Sigmoid colon (tissue), 7 donors: ENCODE results near the gene PRSS58. TPM values are rescaled to one million over a fixed set of nuclear protein-coding genes. Genes with fewer than 3 reads are reported as not detected.

Experiments used
- DNase-seq: peaks from one replicate; pipeline ENCODE4 v3.0.0-alpha.2; 2019
- H3K27ac ChIP-seq, 4 donors: fragments of 200-600 bp; sonication (generic); one replicate each; pipeline ENCODE4 v1.5.1; 2016 to 2019; ENCODE audit warnings: mild to moderate bottlenecking in 1 of 4
- H3K27me3 ChIP-seq, 3 donors: fragments of 200-600 bp; sonication (generic); one replicate each; pipeline ENCODE4 v1.5.1; 2019; ENCODE audit warnings: mild to moderate bottlenecking in 1 of 3
- H3K36me3 ChIP-seq, 4 donors: fragments of 200-600 bp; sonication (generic); one replicate each; pipeline ENCODE4 v1.5.1; 2016 to 2019
- H3K4me1 ChIP-seq, 4 donors: fragments of 200-600 bp; sonication (generic); one replicate each; pipeline ENCODE4 v1.5.1; 2017 to 2019
- H3K4me3 ChIP-seq, 4 donors: fragments of 200-600 bp; sonication (generic); one replicate each; pipeline ENCODE4 v1.5.1; 2017 to 2019; ENCODE audit warnings: mild to moderate bottlenecking in 2 of 4, moderate library complexity in 1 of 4
- H3K9me3 ChIP-seq, 4 donors: fragments of 200-600 bp in 3 of 4; sonication (generic) in 3 of 4; one replicate each; pipeline versions ENCODE4 v1.5.1 to v1.6.1; 2013 to 2019
- CTCF ChIP-seq, 4 experiments: fragments of 450-650 bp in 3 of 4; fragments of 200-600 bp in 1 of 4; IDR thresholded peaks; one replicate each; pipeline ENCODE4 v1.5.1; 2016 to 2019; ENCODE audit warnings: antibody characterized with exemption in 4 of 4, mild to moderate bottlenecking in 3 of 4, moderate library complexity in 2 of 4
- EP300 ChIP-seq, 4 donors: sonication (generic); formaldehyde crosslinking; IDR thresholded peaks; one replicate each; pipeline ENCODE4 v1.6.1; 2017; ENCODE audit warnings: antibody characterized with exemption in 4 of 4
- POLR2A ChIP-seq, 2 donors: fragments of 450-650 bp; IDR thresholded peaks; one replicate each; pipeline ENCODE4 v1.6.1; 2016; ENCODE audit warnings: antibody characterized with exemption in 2 of 2, mild to moderate bottlenecking in 2 of 2, moderate library complexity in 2 of 2
- POLR2AphosphoS5 ChIP-seq, 4 donors: sonication (generic); formaldehyde crosslinking; IDR thresholded peaks; one replicate each; pipeline ENCODE4 v1.6.1; 2017; ENCODE audit warnings: antibody characterized with exemption in 4 of 4
- WGBS, 2 donors: extraction: QIAGEN DNeasy Blood & Tissue Kit; methylation state at CpG; one replicate each; pipeline ENCODE4 v1.1.7; 2013; 5-methylcytosine and 5-hydroxymethylcytosine counted together
- intact Hi-C: fragments of 100-400 bp; cut with DNase I; formaldehyde crosslinking; loops from one replicate; pipeline ENCODE4 v1.15.1; 2023
- polyA plus RNA-seq, 3 donors: library from polyadenylated mRNA; stranded (reverse); fragments of 200-250 nt; gene quantifications; one replicate each; pipeline ENCODE4 v1.2.3, GENCODE V29; 2013
- total RNA-seq, 4 donors: library from RNA; depleted of rRNA; stranded (reverse); fragments of >200 nt; gene quantifications; one replicate each; pipeline ENCODE4 v1.1.0, GENCODE V29; 2016
- donor health status: healthy with polysubstance abuse.
- donor health status: Bipolar disorder and iron deficiency.
- donor health status: healthy.

Gene PRSS58
- total and polyA plus RNA-seq, 7 donors, result not detected

GRCh38 chr7:142249918-142250317 is 7.9 kb downstream of the PRSS58 start:
- Histone ChIP-seq H3K36me3 (no peaks in the 10 kb centered on the region), H3K9me3 (no peaks in the 10 kb centered on the region), H3K4me1 (no peaks in the 10 kb centered on the region), H3K27me3 (no peaks in the 10 kb centered on the region), H3K27ac (no peak overlapping the region), H3K4me3 (no peak overlapping the region)
- DNase-seq, result no peak
- TF ChIP-seq CTCF (IDR thresholded peaks at IDR 0.05) (no peak), POLR2A (IDR thresholded peaks at IDR 0.05) (no peak), EP300 (IDR thresholded peaks at IDR 0.05) (no peak), POLR2AphosphoS5 (IDR thresholded peaks at IDR 0.05) (no peak)
- intact Hi-C loops, result no loop called here

- no peak for DNase-seq
- Histone ChIP-seq H3K9me3 (no peaks in the 10 kb centered on the region), H3K4me1 (no peaks in the 10 kb centered on the region), H3K36me3 (no peaks in the 10 kb centered on the region), H3K27ac (no peak overlapping the region), H3K27me3 (no peaks in the 10 kb centered on the region), H3K4me3 (no peak overlapping the region)
- whole genome bisulfite sequencing, 2 donors, result 52 to 69% methylated on average over 7 of the region's 7 CpGs
- intact Hi-C loops, result no loop called here
- TF ChIP-seq POLR2AphosphoS5 (IDR thresholded peaks at IDR 0.05) (no peak), POLR2A (IDR thresholded peaks at IDR 0.05) (no peak), EP300 (IDR thresholded peaks at IDR 0.05) (no peak), CTCF (IDR thresholded peaks at IDR 0.05) (no peak)
Measured at GRCh38 chr7:142248166-142249160, 9.4 kb downstream of the PRSS58 start.

GRCh38 chr7:142243823-142244222 is 14.0 kb downstream of the PRSS58 start:
- TF ChIP-seq CTCF (IDR thresholded peaks at IDR 0.05), result no peak
- TF ChIP-seq POLR2AphosphoS5 (IDR thresholded peaks at IDR 0.05), result no peak
- no peak for TF ChIP-seq EP300 (IDR thresholded peaks at IDR 0.05)
- no peak for TF ChIP-seq POLR2A (IDR thresholded peaks at IDR 0.05)
- H3K27ac ChIP-seq, result no peak overlapping the region
- WGBS, 2 donors, result 86 to 87% methylated on average over 10 of the region's 10 CpGs
- H3K27me3 ChIP-seq, result no peaks in the 10 kb centered on the region
- DNase-seq, result no peak
- H3K4me3 ChIP-seq, result no peak overlapping the region
- no peaks in the 10 kb centered on the region for H3K36me3 ChIP-seq
- H3K4me1 ChIP-seq, result no peaks in the 10 kb centered on the region
- intact Hi-C loops, result no loop called here
- H3K9me3 ChIP-seq, result no peaks in the 10 kb centered on the region

- H3K9me3 ChIP-seq, result no peaks in the 10 kb centered on the region
- H3K36me3 ChIP-seq, result no peaks in the 10 kb centered on the region
- DNase-seq, result no peak
- intact Hi-C loops, result no loop called here
- no peaks in the 10 kb centered on the region for H3K27me3 ChIP-seq
- no peaks in the 10 kb centered on the region for H3K4me1 ChIP-seq
- no peak overlapping the region for H3K4me3 ChIP-seq
- 46 to 48% methylated on average over 4 of the region's 4 CpGs for WGBS, 2 donors
- no peak overlapping the region for H3K27ac ChIP-seq
- no peak for TF ChIP-seq EP300 (IDR thresholded peaks at IDR 0.05)
- no peak for TF ChIP-seq CTCF (IDR thresholded peaks at IDR 0.05)
- TF ChIP-seq POLR2AphosphoS5 (IDR thresholded peaks at IDR 0.05), result no peak
- TF ChIP-seq POLR2A (IDR thresholded peaks at IDR 0.05), result no peak
Measured at GRCh38 chr7:142240546-142240945, 17.3 kb downstream of the PRSS58 start.
